ENCODE results near the gene GPR61. TPM values are rescaled to one million over a fixed set of nuclear protein-coding genes. Genes with fewer than 3 reads are reported as not detected.

Gene GPR61
- total RNA-seq, 4 donors from 2014 or later = not detected

GRCh38 chr1:109508873-109509175 is 30.8 kb upstream of the GPR61 start:
- WGBS, 2 donors = 90 to 94% methylated on average over 2 to 4 of the region's 7 CpGs
- TF ChIP-seq POLR2A (IDR thresholded peaks at IDR 0.05) (no peak), CTCF (IDR thresholded peaks at IDR 0.05) (no peak)
- Histone ChIP-seq H3K4me3 (peak overlapping the region; percentile 53 to 86 (median 76)), H3K4me1 (peaks cover 11 to 27% (median 11%) of the 10 kb centered on the region in 3 donors), H3K27ac (peak overlapping the region in 2 of 4 donors; percentile 52 to 69), H3K27me3 (peaks cover 0 to 19% (median 0%) of the 10 kb centered on the region in 4 donors), H3K9me3 (no peaks in the 10 kb centered on the region), H3K36me3 (no peaks in the 10 kb centered on the region)
- intact Hi-C loops (cut with DNase I) = no loop called here
- DNase-seq = no peak

GRCh38 chr1:109509176-109510134 is 30.2 kb upstream of the GPR61 start, which contains the start of gene AMIGO1:
Gene AMIGO1 (minus strand): TSS chr1:109509727. CDS start chr1:109508912, 815 bp downstream.
- peak within 1 kb of the TSS; percentile 53 to 86 (median 76) for H3K4me3 ChIP-seq
- H3K36me3 ChIP-seq = no peaks in the 10 kb centered on the region
- WGBS, 2 donors = 0% methylated on average over 8 to 10 of the region's 100 CpGs
- peak within 1 kb of the TSS in 2 of 4 donors; percentile 52 to 69 for H3K27ac ChIP-seq
- TF ChIP-seq POLR2A (IDR thresholded peaks at IDR 0.05) (no peak), CTCF (IDR thresholded peaks at IDR 0.05) (no peak)
- no peak for DNase-seq
- H3K4me1 ChIP-seq = peaks cover 8 to 21% (median 11%) of the 10 kb centered on the region in 3 donors
- H3K27me3 ChIP-seq = peaks cover 0 to 19% (median 0%) of the 10 kb centered on the region in 4 donors
- no peaks in the 10 kb centered on the region for H3K9me3 ChIP-seq
- intact Hi-C loops (cut with DNase I) = no loop called here

GRCh38 chr1:109513110-109513710 is 26.5 kb upstream of the GPR61 start:
- intact Hi-C loops (cut with DNase I) = no loop called here
- no peak for TF ChIP-seq POLR2A (IDR thresholded peaks at IDR 0.05)
- no peak for TF ChIP-seq CTCF (IDR thresholded peaks at IDR 0.05)
- DNase-seq = no peak

GRCh38 chr1:109514846-109515245 is 24.8 kb upstream of the GPR61 start:
- no peak overlapping the region for H3K27ac ChIP-seq
- no peaks in the 10 kb centered on the region for H3K9me3 ChIP-seq
- intact Hi-C loops (cut with DNase I) = no loop called here
- DNase-seq = no peak
- peaks cover 0 to 11% (median 0%) of the 10 kb centered on the region in 4 donors for H3K27me3 ChIP-seq
- no peak overlapping the region for H3K4me3 ChIP-seq
- 56 to 79% methylated on average over 3 of the region's 3 CpGs for whole genome bisulfite sequencing, 2 donors
- TF ChIP-seq CTCF (IDR thresholded peaks at IDR 0.05) (no peak), POLR2A (IDR thresholded peaks at IDR 0.05) (no peak)
- H3K36me3 ChIP-seq = no peaks in the 10 kb centered on the region
- H3K4me1 ChIP-seq = peaks cover 4 to 10% (median 7%) of the 10 kb centered on the region in 3 donors

More at GRCh38 chr1:109513110-109513710, 26.5 kb upstream of the GPR61 start:
- Histone ChIP-seq H3K9me3 (no peaks in the 10 kb centered on the region), H3K27me3 (peaks cover 0 to 19% (median 0%) of the 10 kb centered on the region in 4 donors), H3K27ac (no peak overlapping the region), H3K4me3 (no peak overlapping the region), H3K4me1 (peaks cover 8 to 20% (median 11%) of the 10 kb centered on the region in 3 donors), H3K36me3 (no peaks in the 10 kb centered on the region)
- WGBS, 2 donors = 58 to 59% methylated on average over 2 of the region's 2 CpGs

- no peaks in the 10 kb centered on the region for H3K9me3 ChIP-seq
- no peaks in the 10 kb centered on the region for H3K4me1 ChIP-seq
- TF ChIP-seq CTCF (IDR thresholded peaks at IDR 0.05) (no peak), POLR2A (IDR thresholded peaks at IDR 0.05) (no peak)
- DNase-seq = no peak
- H3K27me3 ChIP-seq = peaks cover 0 to 11% (median 0%) of the 10 kb centered on the region in 4 donors
- no peak overlapping the region for H3K27ac ChIP-seq
- 71 to 89% methylated on average over 4 of the region's 5 CpGs for WGBS, 2 donors
- intact Hi-C loops (cut with DNase I) = no loop called here
- H3K4me3 ChIP-seq = no peak overlapping the region
- H3K36me3 ChIP-seq = no peaks in the 10 kb centered on the region
Observed at GRCh38 chr1:109516872-109517271, 22.8 kb upstream of the GPR61 start.
